Chondrocyte (in vitro differentiated cells): ENCODE results near the gene SLC16A8. TPM values are rescaled to one million over a fixed set of nuclear protein-coding genes. Genes with fewer than 3 reads are reported as not detected.
"Not testable (repeated sequence)": the region's sequence is repeated elsewhere in the genome, so short reads cannot be mapped to it uniquely, and the experiment has no call there.

Experiments used
- DNase-seq: peaks from one replicate; pipeline ENCODE4 v3.0.0; 2021; ENCODE audit warnings: mixed read lengths, low spot score
- H3K27ac Mint-ChIP-seq: one replicate; pipeline ENCODE4 v1.8.0; 2021; ENCODE audit warnings: mild to moderate bottlenecking, moderate library complexity, mixed read lengths; ENCODE audit not compliant: unreplicated experiment
- H3K27me3 Mint-ChIP-seq: 2 replicates; pipeline ENCODE4 v1.8.0; 2021; ENCODE audit warnings: low read depth, mixed read lengths
- H3K36me3 Mint-ChIP-seq: 2 replicates; pipeline ENCODE4 v1.8.0; 2021; ENCODE audit warnings: low read depth, mixed read lengths
- H3K4me1 Mint-ChIP-seq: 2 replicates; pipeline ENCODE4 v1.8.0; 2021; ENCODE audit warnings: low read depth, mild to moderate bottlenecking, mixed read lengths
- H3K4me3 Mint-ChIP-seq: one replicate; pipeline ENCODE4 v1.8.0; 2021; ENCODE audit warnings: mild to moderate bottlenecking, moderate library complexity, mixed read lengths; ENCODE audit not compliant: unreplicated experiment
- H3K9me3 Mint-ChIP-seq: 2 replicates; pipeline ENCODE4 v1.8.0; 2021; ENCODE audit warnings: low read depth, mixed read lengths
- CTCF ChIP-seq: fragments of 200-600 bp; sonication (generic); IDR thresholded peaks from 2 replicates; pipeline ENCODE4 v1.5.0; 2021; ENCODE audit warnings: antibody characterized with exemption, mild to moderate bottlenecking, moderate library complexity
- total RNA-seq: library from RNA; stranded (reverse); gene quantifications from 3 replicates; pipeline ENCODE4 v1.2.1, GENCODE V29; 2021

SLC16A8 gene
- total RNA-seq, 1 donor from 2014 or later: 0.50 TPM

GRCh38 chr22:38079804-38080203, 4.2 kb downstream of the SLC16A8 start:
- DNase-seq: no peak
- no peaks in the 10 kb centered on the region for H3K36me3 Mint-ChIP-seq
- no peak overlapping the region for H3K27ac Mint-ChIP-seq
- no peaks in the 10 kb centered on the region for H3K9me3 Mint-ChIP-seq
- TF ChIP-seq CTCF: no peak
- no peak overlapping the region for H3K4me3 Mint-ChIP-seq
- H3K27me3 Mint-ChIP-seq: no peaks in the 10 kb centered on the region
- no peaks in the 10 kb centered on the region for H3K4me1 Mint-ChIP-seq

- not testable (repeated sequence) for H3K27me3 Mint-ChIP-seq, H3K36me3 Mint-ChIP-seq, H3K4me3 Mint-ChIP-seq, DNase-seq, H3K9me3 Mint-ChIP-seq, H3K27ac Mint-ChIP-seq, H3K4me1 Mint-ChIP-seq
Measured at GRCh38 chr22:38079208-38079607, 4.8 kb downstream of the SLC16A8 start.

- Mint-ChIP-seq H3K27ac (no peak overlapping the region), H3K4me1 (no peaks in the 10 kb centered on the region), H3K9me3 (no peaks in the 10 kb centered on the region), H3K4me3 (no peak overlapping the region), H3K36me3 (no peaks in the 10 kb centered on the region), H3K27me3 (no peaks in the 10 kb centered on the region)
- TF ChIP-seq CTCF: no peak
- no peak for DNase-seq
Measured at GRCh38 chr22:38078046-38078840, 5.7 kb downstream of the SLC16A8 start.

- Mint-ChIP-seq H3K27me3 (no peaks in the 10 kb centered on the region), H3K4me1 (no peaks in the 10 kb centered on the region), H3K9me3 (no peaks in the 10 kb centered on the region), H3K27ac (no peak overlapping the region), H3K4me3 (no peak overlapping the region), H3K36me3 (peaks cover 3% of the 10 kb centered on the region)
- no peak for DNase-seq
- TF ChIP-seq CTCF: no peak
Measured at GRCh38 chr22:38077595-38077994, 6.4 kb downstream of the SLC16A8 start.

- H3K9me3 Mint-ChIP-seq: no peaks in the 10 kb centered on the region
- no peaks in the 10 kb centered on the region for H3K27me3 Mint-ChIP-seq
- no peak overlapping the region for H3K4me3 Mint-ChIP-seq
- peaks cover 6% of the 10 kb centered on the region for H3K36me3 Mint-ChIP-seq
- H3K4me1 Mint-ChIP-seq: no peaks in the 10 kb centered on the region
- DNase-seq: no peak
- TF ChIP-seq CTCF: no peak
- H3K27ac Mint-ChIP-seq: no peak overlapping the region
Measured at GRCh38 chr22:38077096-38077495, 6.9 kb downstream of the SLC16A8 start.

GRCh38 chr22:38075961-38076360, 8.0 kb downstream of the SLC16A8 start:
- H3K4me1 Mint-ChIP-seq: no peaks in the 10 kb centered on the region
- H3K36me3 Mint-ChIP-seq: peaks cover 6% of the 10 kb centered on the region
- no peak overlapping the region for H3K4me3 Mint-ChIP-seq
- no peaks in the 10 kb centered on the region for H3K27me3 Mint-ChIP-seq
- DNase-seq: no peak
- no peak overlapping the region for H3K27ac Mint-ChIP-seq
- H3K9me3 Mint-ChIP-seq: no peaks in the 10 kb centered on the region
- TF ChIP-seq CTCF: no peak
